Measurements from ENCODE around the gene CCDC159.

- TF ChIP-seq CTCF (IDR thresholded peaks at IDR 0.05; ENCODE audit: low read depth, low read length, missing input control) = no peak
- no peak for TF ChIP-seq ATF3 (IDR thresholded peaks at IDR 0.05)
- TF ChIP-seq TAF1 (conservative IDR thresholded peaks at IDR 0.05) = no peak
These were observed 24.9 kb upstream of the CCDC159 start for GRCh38 chr19:11321191-11322126.
